SK-N-SH treated with all-trans-retinoic acid at 6 μM for 48 hours (cell line): ENCODE measurements around the gene HS6ST3.

ENCODE experiments used
- ARNTL ChIP-seq: fragments of 450-650 bp; formaldehyde crosslinking; IDR thresholded peaks from 2 replicates; pipeline ENCODE4 v1.5.0; 2020; ENCODE audit warnings: low read depth, mild to moderate bottlenecking, moderate library complexity, borderline replicate concordance
- SNAI2 ChIP-seq: fragments of 250-450 bp; sonication (Bioruptor Pico); IDR thresholded peaks from 2 replicates; pipeline ENCODE4 v1.5.0; 2020; ENCODE audit warnings: mild to moderate bottlenecking, moderate library complexity
- ZFP3 ChIP-seq: fragments of 250-450 bp; sonication (Bioruptor Pico); IDR thresholded peaks from 2 replicates; pipeline ENCODE4 v1.5.0; 2020; ENCODE audit warnings: mild to moderate bottlenecking, moderate library complexity
- ZFP30 ChIP-seq: fragments of 450-650 bp; formaldehyde crosslinking; IDR thresholded peaks from 2 replicates; pipeline ENCODE4 v1.5.0; 2022; ENCODE audit warnings: mild to moderate bottlenecking, moderate library complexity
- ZNF565 ChIP-seq: fragments of 450-650 bp; formaldehyde crosslinking; conservative IDR thresholded peaks from 2 replicates; pipeline ENCODE4 v1.5.0; 2020; ENCODE audit warnings: low read depth, mild to moderate bottlenecking, moderate library complexity
- ZNF8 ChIP-seq: fragments of 450-650 bp; formaldehyde crosslinking; IDR thresholded peaks from 2 replicates; pipeline ENCODE4 v1.5.0; 2020; ENCODE audit warnings: mild to moderate bottlenecking, moderate library complexity
- TF ChIP-seq, protein P1 (sequence below): fragments of 250-450 bp; sonication (Bioruptor Pico); IDR thresholded peaks from 2 replicates; pipeline ENCODE4 v1.8.0; 2021; ENCODE audit warnings: low read depth, mild to moderate bottlenecking, moderate library complexity, borderline replicate concordance

DNA sequence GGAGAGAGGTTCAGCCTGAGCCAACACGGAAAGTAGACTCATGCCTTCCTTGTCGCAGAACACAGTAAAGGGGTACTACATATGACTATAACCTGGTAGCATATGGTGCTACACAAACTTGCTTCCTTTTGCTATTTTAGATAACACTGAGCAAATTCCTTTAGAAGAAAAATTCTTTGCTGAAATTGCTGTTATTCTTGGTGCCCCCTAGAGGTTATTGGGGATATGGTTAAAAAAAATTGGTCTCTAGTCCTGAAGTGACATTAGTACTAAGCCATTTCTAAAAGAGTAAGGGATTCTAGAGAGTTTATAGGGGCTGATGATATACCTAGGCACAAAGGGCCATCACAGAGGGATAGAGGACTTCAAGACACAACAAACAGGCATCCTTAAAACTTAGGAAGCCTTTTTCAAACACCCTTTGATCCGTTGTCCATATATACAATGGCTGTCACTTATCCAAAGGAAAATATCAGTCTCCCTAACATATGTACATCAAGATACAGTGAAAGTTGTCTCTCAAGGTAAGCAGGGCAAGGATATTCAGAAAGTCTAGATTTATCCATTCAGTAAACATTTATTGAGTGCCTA, 13.9 kb upstream of the HS6ST3 start:
- TF ChIP-seq ARNTL (CRISPR knock-in tag) = no peak
- no peak for TF ChIP-seq ZNF8 (CRISPR knock-in tag)
- TF ChIP-seq ZFP30 = no peak
- TF ChIP-seq, protein P1, sequence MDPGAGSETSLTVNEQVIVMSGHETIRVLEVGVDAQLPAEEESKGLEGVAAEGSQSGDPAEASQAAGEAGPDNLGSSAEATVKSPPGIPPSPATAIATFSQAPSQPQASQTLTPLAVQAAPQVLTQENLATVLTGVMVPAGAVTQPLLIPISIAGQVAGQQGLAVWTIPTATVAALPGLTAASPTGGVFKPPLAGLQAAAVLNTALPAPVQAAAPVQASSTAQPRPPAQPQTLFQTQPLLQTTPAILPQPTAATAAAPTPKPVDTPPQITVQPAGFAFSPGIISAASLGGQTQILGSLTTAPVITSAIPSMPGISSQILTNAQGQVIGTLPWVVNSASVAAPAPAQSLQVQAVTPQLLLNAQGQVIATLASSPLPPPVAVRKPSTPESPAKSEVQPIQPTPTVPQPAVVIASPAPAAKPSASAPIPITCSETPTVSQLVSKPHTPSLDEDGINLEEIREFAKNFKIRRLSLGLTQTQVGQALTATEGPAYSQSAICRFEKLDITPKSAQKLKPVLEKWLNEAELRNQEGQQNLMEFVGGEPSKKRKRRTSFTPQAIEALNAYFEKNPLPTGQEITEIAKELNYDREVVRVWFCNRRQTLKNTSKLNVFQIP (CRISPR knock-in tag) = no peak
- no peak for TF ChIP-seq ZFP3 (CRISPR knock-in tag)
- TF ChIP-seq SNAI2 (CRISPR knock-in tag) = no peak
- no peak for TF ChIP-seq ZNF565
